ENCODE measurements around the gene ADAMTS9.

Gene ADAMTS9

GRCh38 chr3:64508140-64508539 is 179.7 kb downstream of the ADAMTS9 start:
- H3K9me3 Mint-ChIP-seq, result no peaks in the 10 kb centered on the region
- TF ChIP-seq CTCF (IDR thresholded peaks at IDR 0.05; ENCODE audit: unreplicated experiment in 3 of 3), result no peak

GRCh38 chr3:64506255-64506654 is 181.5 kb downstream of the ADAMTS9 start:
- no peak overlapping the region for H3K4me3 Mint-ChIP-seq
- TF ChIP-seq CTCF (IDR thresholded peaks at IDR 0.05; ENCODE audit: unreplicated experiment in 3 of 3), result no peak

More at GRCh38 chr3:64508140-64508539, 179.7 kb downstream of the ADAMTS9 start:
- no peaks in the 10 kb centered on the region for H3K36me3 Mint-ChIP-seq (ENCODE audit: low read depth)
- no peak overlapping the region for H3K4me3 Mint-ChIP-seq
- H3K27me3 Mint-ChIP-seq (ENCODE audit: low read depth), result no peaks in the 10 kb centered on the region
- no peak overlapping the region for H3K27ac Mint-ChIP-seq
- H3K4me1 Mint-ChIP-seq, result no peaks in the 10 kb centered on the region

GRCh38 chr3:64505419-64505818 is 182.4 kb downstream of the ADAMTS9 start:
- Mint-ChIP-seq H3K4me1 (no peaks in the 10 kb centered on the region), H3K27ac (no peak overlapping the region), H3K9me3 (peaks cover 2% of the 10 kb centered on the region), H3K27me3 (ENCODE audit: low read depth) (no peaks in the 10 kb centered on the region), H3K36me3 (ENCODE audit: low read depth) (no peaks in the 10 kb centered on the region), H3K4me3 (no peak overlapping the region)
- TF ChIP-seq CTCF (IDR thresholded peaks at IDR 0.05; ENCODE audit: unreplicated experiment in 3 of 3), result no peak

More at GRCh38 chr3:64506255-64506654, 181.5 kb downstream of the ADAMTS9 start:
- no peaks in the 10 kb centered on the region for H3K27me3 Mint-ChIP-seq (ENCODE audit: low read depth)
- peaks cover 2% of the 10 kb centered on the region for H3K9me3 Mint-ChIP-seq
- no peaks in the 10 kb centered on the region for H3K4me1 Mint-ChIP-seq
- H3K27ac Mint-ChIP-seq, result no peak overlapping the region
- H3K36me3 Mint-ChIP-seq (ENCODE audit: low read depth), result no peaks in the 10 kb centered on the region

- peaks cover 2% of the 10 kb centered on the region for H3K9me3 Mint-ChIP-seq
- H3K36me3 Mint-ChIP-seq (ENCODE audit: low read depth), result no peaks in the 10 kb centered on the region
Observed at GRCh38 chr3:64502284-64502683, 185.5 kb downstream of the ADAMTS9 start.

GRCh38 chr3:64501298-64501906 is 186.4 kb downstream of the ADAMTS9 start:
- no peaks in the 10 kb centered on the region for H3K36me3 Mint-ChIP-seq (ENCODE audit: low read depth)
- no peaks in the 10 kb centered on the region for H3K4me1 Mint-ChIP-seq
- H3K27ac Mint-ChIP-seq, result no peak overlapping the region
- peaks cover 2% of the 10 kb centered on the region for H3K9me3 Mint-ChIP-seq
- H3K4me3 Mint-ChIP-seq, result no peak overlapping the region
- no peak for TF ChIP-seq CTCF (IDR thresholded peaks at IDR 0.05; ENCODE audit: unreplicated experiment in 3 of 3)
- peaks cover 6% of the 10 kb centered on the region for H3K27me3 Mint-ChIP-seq (ENCODE audit: low read depth)

More at GRCh38 chr3:64502284-64502683, 185.5 kb downstream of the ADAMTS9 start:
- H3K4me1 Mint-ChIP-seq, result no peaks in the 10 kb centered on the region
- H3K27ac Mint-ChIP-seq, result no peak overlapping the region
- H3K4me3 Mint-ChIP-seq, result no peak overlapping the region
- TF ChIP-seq CTCF (IDR thresholded peaks at IDR 0.05; ENCODE audit: unreplicated experiment in 3 of 3), result no peak
- peaks cover 6% of the 10 kb centered on the region for H3K27me3 Mint-ChIP-seq (ENCODE audit: low read depth)

Measured in nephron (organoid).